Endothelial cell of umbilical vein (primary cell): ENCODE data around the gene UBE2H.

Experiments
- EZH2 ChIP-seq: IDR thresholded peaks from 2 replicates; pipeline ENCODE4 v1.6.1; 2012; ENCODE audit warnings: borderline replicate concordance, low read depth, mild to moderate bottlenecking, moderate library complexity, low read length, inconsistent platforms; ENCODE audit not compliant: severe bottlenecking
- FOS ChIP-seq: IDR thresholded peaks from 2 replicates; pipeline ENCODE4 v1.6.1; 2011; ENCODE audit warnings: mild to moderate bottlenecking, low read length, moderate library complexity, borderline replicate concordance; ENCODE audit not compliant: insufficient read depth
- MYC ChIP-seq: IDR thresholded peaks from one replicate; pipeline ENCODE4 v1.6.1; 2011; ENCODE audit warnings: mild to moderate bottlenecking, low read depth, low read length
- POLR2A ChIP-seq: IDR thresholded peaks from 2 replicates; pipeline ENCODE4 v1.6.1; 2012; ENCODE audit warnings: low read depth, mild to moderate bottlenecking, control low read depth, low read length
- POLR2AphosphoS5 ChIP-seq: IDR thresholded peaks from 2 replicates; pipeline ENCODE4 v1.6.1; 2012; ENCODE audit warnings: low read depth, mild to moderate bottlenecking, control low read depth, low read length, moderate library complexity; ENCODE audit not compliant: insufficient read depth
- TF ChIP-seq, protein P1 (sequence below), 2 donors: IDR thresholded peaks; 1 replicate in 1 of 2; 2 replicates in 1 of 2; pipeline ENCODE4 v1.5.1; 2011; ENCODE audit warnings: low read length in 2 of 2, mild to moderate bottlenecking in 2 of 2, moderate library complexity in 2 of 2, control low read depth in 1 of 2, inconsistent platforms in 1 of 2, low read depth in 1 of 2; ENCODE audit not compliant: insufficient read depth in 1 of 2; ENCODE audit errors: extremely low read depth in 1 of 2
- TF ChIP-seq, protein P2 (sequence below): IDR thresholded peaks from 2 replicates; pipeline ENCODE4 v1.6.1; 2011; ENCODE audit not compliant: insufficient read depth, insufficient read length

DNA sequence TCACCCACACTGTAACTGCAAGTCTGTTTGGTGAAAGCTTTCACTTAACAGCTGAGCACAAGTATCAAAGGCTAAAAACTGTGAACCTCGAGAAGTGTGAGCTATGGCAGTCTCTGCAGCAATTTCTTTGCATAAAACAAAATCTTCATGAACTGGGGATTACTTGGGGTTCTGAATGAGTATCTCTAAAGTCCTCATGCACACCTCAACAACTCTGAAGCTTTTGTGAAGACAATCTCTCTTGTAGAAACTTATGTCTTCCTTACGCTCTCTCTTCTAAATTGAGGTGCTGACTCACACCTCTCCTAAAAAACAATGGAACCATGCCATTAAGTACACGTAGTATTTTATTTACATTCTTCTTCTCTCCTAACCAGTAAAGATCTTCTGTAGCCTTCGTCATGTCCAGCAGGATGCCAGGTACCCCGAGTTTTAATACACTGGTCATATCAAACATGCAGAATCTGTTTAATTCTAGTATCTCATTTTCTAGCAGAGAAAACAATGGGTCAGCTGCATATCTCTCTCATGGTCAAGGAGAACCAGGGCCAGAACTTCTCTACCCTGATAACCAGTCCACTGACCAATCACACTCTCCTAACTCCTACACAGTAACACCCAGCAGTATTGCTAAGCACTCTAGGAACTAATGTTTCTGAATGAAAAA, 76.9 kb downstream of the UBE2H start:
- TF ChIP-seq, protein P1, sequence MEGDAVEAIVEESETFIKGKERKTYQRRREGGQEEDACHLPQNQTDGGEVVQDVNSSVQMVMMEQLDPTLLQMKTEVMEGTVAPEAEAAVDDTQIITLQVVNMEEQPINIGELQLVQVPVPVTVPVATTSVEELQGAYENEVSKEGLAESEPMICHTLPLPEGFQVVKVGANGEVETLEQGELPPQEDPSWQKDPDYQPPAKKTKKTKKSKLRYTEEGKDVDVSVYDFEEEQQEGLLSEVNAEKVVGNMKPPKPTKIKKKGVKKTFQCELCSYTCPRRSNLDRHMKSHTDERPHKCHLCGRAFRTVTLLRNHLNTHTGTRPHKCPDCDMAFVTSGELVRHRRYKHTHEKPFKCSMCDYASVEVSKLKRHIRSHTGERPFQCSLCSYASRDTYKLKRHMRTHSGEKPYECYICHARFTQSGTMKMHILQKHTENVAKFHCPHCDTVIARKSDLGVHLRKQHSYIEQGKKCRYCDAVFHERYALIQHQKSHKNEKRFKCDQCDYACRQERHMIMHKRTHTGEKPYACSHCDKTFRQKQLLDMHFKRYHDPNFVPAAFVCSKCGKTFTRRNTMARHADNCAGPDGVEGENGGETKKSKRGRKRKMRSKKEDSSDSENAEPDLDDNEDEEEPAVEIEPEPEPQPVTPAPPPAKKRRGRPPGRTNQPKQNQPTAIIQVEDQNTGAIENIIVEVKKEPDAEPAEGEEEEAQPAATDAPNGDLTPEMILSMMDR (IDR thresholded peaks at IDR 0.05; ENCODE audit: extremely low read depth in 1 of 2, insufficient read depth in 1 of 2, low read depth in 1 of 2, low read length in 2 of 2): no peak
- TF ChIP-seq EZH2 (no peak), FOS (no peak), POLR2AphosphoS5 (no peak), MYC (no peak), POLR2A (no peak)
- TF ChIP-seq, protein P2, sequence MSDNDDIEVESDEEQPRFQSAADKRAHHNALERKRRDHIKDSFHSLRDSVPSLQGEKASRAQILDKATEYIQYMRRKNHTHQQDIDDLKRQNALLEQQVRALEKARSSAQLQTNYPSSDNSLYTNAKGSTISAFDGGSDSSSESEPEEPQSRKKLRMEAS: no peak
